Dermis microvascular lymphatic vessel endothelial cell (primary cell): ENCODE results near the gene TRERF1. TPM values are rescaled to one million over a fixed set of nuclear protein-coding genes. Genes with fewer than 3 reads are reported as not detected.
"Not testable (repeated sequence)": the region's sequence is repeated elsewhere in the genome, so short reads cannot be mapped to it uniquely, and the experiment has no call there.

Experiments
- DNase-seq, 2 donors: peaks; one replicate each; pipeline versions ENCODE4 v3.0.0 to v3.0.0-alpha.2; 2010; ENCODE audit warnings: low read depth in 2 of 2
- total RNA-seq: library from RNA; depleted of rRNA; stranded (reverse); fragments of >200 nt; gene quantifications from 2 replicates; pipeline ENCODE4 v1.2.1, GENCODE V29; 2014

Gene TRERF1
- total RNA-seq, 1 donor from 2014 or later, result not detected

DNA sequence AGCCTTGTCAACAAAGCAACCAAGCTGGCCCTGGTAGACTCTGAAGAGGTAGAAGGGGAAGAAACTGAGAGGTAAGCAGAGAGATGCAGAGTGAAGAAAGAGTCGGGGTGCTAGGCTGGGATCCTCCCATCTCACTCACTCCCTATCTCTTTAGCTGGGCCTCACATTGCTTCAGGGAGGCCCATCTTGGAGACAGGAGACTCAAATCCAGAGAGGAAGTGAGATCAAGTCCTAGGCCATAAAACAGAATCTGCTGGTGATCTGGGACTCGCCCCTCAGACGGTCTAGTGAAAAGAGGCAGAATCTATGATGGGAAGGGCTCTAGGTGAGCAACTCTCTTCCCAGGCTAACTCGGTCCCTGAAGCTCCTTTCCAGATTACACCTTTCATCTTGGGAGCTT lies 256.3 kb downstream of the TRERF1 start:
- DNase-seq, result no peak

GRCh38 chr6:42194056-42194455 lies 257.7 kb downstream of the TRERF1 start:
- DNase-seq, result no peak

- DNase-seq, result no peak
These were observed 258.2 kb downstream of the TRERF1 start for GRCh38 chr6:42193491-42193894.

DNA sequence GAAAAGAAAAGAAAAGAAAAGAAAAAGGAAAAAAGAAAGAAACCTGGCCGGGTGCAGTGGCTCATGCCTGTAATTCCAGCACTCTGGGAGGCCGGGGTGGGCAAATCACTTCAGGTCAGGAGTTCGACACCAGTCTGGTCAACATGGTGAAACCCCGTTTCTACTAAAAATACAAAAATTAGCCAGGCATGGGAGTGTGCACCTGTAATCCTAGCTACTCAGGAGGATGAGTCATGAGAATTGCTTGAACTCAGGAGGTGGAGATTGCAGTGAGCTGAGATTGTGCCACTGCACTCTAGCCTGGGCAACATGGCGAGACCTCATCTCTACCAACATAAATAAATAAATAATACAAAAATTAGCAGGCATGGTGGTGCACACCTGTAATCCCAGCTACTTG lies 259.3 kb downstream of the TRERF1 start:
- not testable (repeated sequence) for DNase-seq

- DNase-seq, result no peak
These were observed 261.1 kb downstream of the TRERF1 start for GRCh38 chr6:42190554-42191183.

GRCh38 chr6:42188406-42188805 lies 263.3 kb downstream of the TRERF1 start:
- DNase-seq, result no peak

GRCh38 chr6:42185597-42185996 lies 266.1 kb downstream of the TRERF1 start:
- DNase-seq, result no peak

- no peak for DNase-seq
These were observed 267.3 kb downstream of the TRERF1 start for GRCh38 chr6:42184475-42184874.

- no peak for DNase-seq
These were observed 269.6 kb downstream of the TRERF1 start for GRCh38 chr6:42182101-42182500.

DNA sequence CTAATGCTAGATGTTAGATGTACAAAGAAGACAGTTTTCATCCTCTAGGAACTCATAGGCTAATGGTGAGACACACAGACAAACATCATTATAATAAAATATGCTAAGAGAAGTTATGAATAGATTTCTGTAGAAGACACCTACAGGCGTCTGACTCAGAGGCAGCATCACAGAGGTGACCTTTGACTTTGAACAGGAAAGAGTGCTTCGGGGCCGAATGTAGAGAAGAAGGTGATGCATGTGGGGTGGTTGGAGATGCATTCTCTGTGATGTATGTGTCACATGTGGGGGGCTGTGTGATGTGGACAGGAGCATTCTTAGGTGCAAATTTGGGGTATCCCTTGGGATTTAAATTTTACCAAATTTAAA lies 271.8 kb downstream of the TRERF1 start:
- DNase-seq, result no peak

- DNase-seq, result no peak
These were observed 272.3 kb downstream of the TRERF1 start for GRCh38 chr6:42179261-42179944.

GRCh38 chr6:42177514-42178364 lies 274.0 kb downstream of the TRERF1 start:
- no peak for DNase-seq

GRCh38 chr6:42176981-42177380 lies 274.7 kb downstream of the TRERF1 start:
- no peak for DNase-seq

DNA sequence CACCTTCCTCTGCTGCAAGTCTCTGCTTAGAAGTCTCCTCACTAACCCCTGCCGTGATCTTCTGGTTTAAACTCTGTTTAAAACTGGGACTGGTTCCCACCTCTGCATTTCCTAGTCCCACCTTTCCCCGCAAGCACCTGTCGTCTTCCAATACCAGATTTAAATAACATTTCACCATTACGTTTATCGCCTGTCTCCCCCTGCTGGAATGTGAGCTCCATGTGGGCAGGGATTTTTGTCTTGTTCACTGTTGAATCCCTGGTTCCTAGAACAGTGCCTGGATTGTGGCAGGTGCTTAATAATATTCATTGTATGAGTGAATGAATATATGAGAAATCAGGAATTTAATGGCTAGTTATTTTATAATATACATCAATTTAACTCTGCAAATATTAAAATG lies 275.9 kb downstream of the TRERF1 start:
- DNase-seq, result peak in 1 of 2 donors; percentile 18

Other genes starting within 250 kb of the TRERF1 start
- 36.3 and 53.4 TPM in 2 replicates for gene MRPS10, start 234.1 kb downstream of the TRERF1 start, total RNA-seq
- gene UBR2, start 112.1 kb upstream of the TRERF1 start, total RNA-seq, result 22.5 and 22.9 TPM in 2 replicates